GM06990 (cell line): Measurements from ENCODE around the gene ITIH1.
A peak's percentile ranks its signal among the peaks of the same experiment; 100 is the strongest.

Experiments used
- DNase-seq: peaks from one replicate; pipeline ENCODE4 v3.0.0-alpha.2; 2011; ENCODE audit not compliant: insufficient read length; ENCODE audit errors: extremely low read depth
- H3K27me3 ChIP-seq: replicated peaks from 2 replicates; pipeline ENCODE4 v1.6.0; 2011; ENCODE audit warnings: low read length; ENCODE audit not compliant: control insufficient read depth, insufficient read depth
- H3K36me3 ChIP-seq: 2 replicates; pipeline ENCODE4 v1.5.1; 2011; ENCODE audit warnings: low read length; ENCODE audit not compliant: control insufficient read depth, insufficient read depth
- H3K4me3 ChIP-seq: replicated peaks from 2 replicates; pipeline ENCODE4 v1.5.1; 2011; ENCODE audit warnings: low read depth, mild to moderate bottlenecking, control low read depth, low read length
- CTCF ChIP-seq: IDR thresholded peaks from 2 replicates; pipeline ENCODE4 v1.5.1; 2011; ENCODE audit warnings: low read length, control low read depth, mild to moderate bottlenecking, inconsistent platforms; ENCODE audit not compliant: insufficient read depth, poor library complexity, severe bottlenecking

The ITIH1 gene

GRCh38 chr3:52819936-52820335, 42.5 kb downstream of the ITIH1 start:
- DNase-seq: no peak
- Histone ChIP-seq H3K27me3 (no peaks in the 10 kb centered on the region), H3K36me3 (no peaks in the 10 kb centered on the region; the same call in 1 of the 2 replicates), H3K4me3 (no peak overlapping the region)
- no peak for TF ChIP-seq CTCF

GRCh38 chr3:52820736-52821135, 43.3 kb downstream of the ITIH1 start:
- no peak for DNase-seq

GRCh38 chr3:52822363-52822762, 45.0 kb downstream of the ITIH1 start:
- DNase-seq: no peak
- H3K36me3 ChIP-seq: no peaks in the 10 kb centered on the region; the same call in 1 of the 2 replicates
- H3K27me3 ChIP-seq: no peaks in the 10 kb centered on the region
- H3K4me3 ChIP-seq: no peak overlapping the region
- no peak for TF ChIP-seq CTCF

More at GRCh38 chr3:52820736-52821135, 43.3 kb downstream of the ITIH1 start:
- H3K36me3 ChIP-seq: no peaks in the 10 kb centered on the region; the same call in 1 of the 2 replicates
- H3K4me3 ChIP-seq: no peak overlapping the region
- H3K27me3 ChIP-seq: no peaks in the 10 kb centered on the region
- TF ChIP-seq CTCF: peak; percentile 80

- Histone ChIP-seq H3K36me3 (no peaks in the 10 kb centered on the region; the same call in 1 of the 2 replicates), H3K27me3 (no peaks in the 10 kb centered on the region), H3K4me3 (no peak overlapping the region)
- no peak for DNase-seq
- TF ChIP-seq CTCF: no peak
Observed at GRCh38 chr3:52824037-52824436, 46.6 kb downstream of the ITIH1 start.

- Histone ChIP-seq H3K4me3 (no peak overlapping the region), H3K27me3 (no peaks in the 10 kb centered on the region), H3K36me3 (no peaks in the 10 kb centered on the region; the same call in 1 of the 2 replicates)
- no peak for DNase-seq
- no peak for TF ChIP-seq CTCF
Observed at GRCh38 chr3:52827441-52827840, 50.0 kb downstream of the ITIH1 start.

GRCh38 chr3:52827866-52828376, 50.5 kb downstream of the ITIH1 start:
- Histone ChIP-seq H3K36me3 (no peaks in the 10 kb centered on the region; the same call in 1 of the 2 replicates), H3K4me3 (no peak overlapping the region), H3K27me3 (no peaks in the 10 kb centered on the region)
- DNase-seq: no peak
- no peak for TF ChIP-seq CTCF
